ENCODE data around the gene TMCC3. TPM values are rescaled to one million over a fixed set of nuclear protein-coding genes. Genes with fewer than 3 reads are reported as not detected.

Gene TMCC3
- total and polyA plus RNA-seq, 9 of the 15 experiments (the other 6 are each of a cell fraction or from before 2014, with no cell fraction given), result not detected

- TF ChIP-seq NR2C1 (IDR thresholded peaks at IDR 0.05), result no peak
- no peak for TF ChIP-seq NR2C1 (tag; IDR thresholded peaks at IDR 0.05)
- no peak for TF ChIP-seq PRMT5 (CRISPR knock-in tag; IDR thresholded peaks at IDR 0.05)
- no peak for TF ChIP-seq TSHZ1 (CRISPR knock-in tag; IDR thresholded peaks at IDR 0.05)
These were observed 15.8 kb upstream of the TMCC3 start (continued) for GRCh38 chr12:94666158-94666557.

GRCh38 chr12:94663702-94664101, 13.3 kb upstream of the TMCC3 start:
- in situ Hi-C loops (cut with MboI), result no loop called here

More at GRCh38 chr12:94663702-94664101, 13.3 kb upstream of the TMCC3 start:
- no TSS peak for BruUV-seq (replicated peaks)
- no peaks in the 10 kb centered on the region for H3K9me3 ChIP-seq (replicated peaks; ENCODE audit: control insufficient read depth, insufficient read depth, low read depth, low read length)
- no peaks in the 10 kb centered on the region for H3K9me1 ChIP-seq (ENCODE audit: control insufficient read depth, insufficient read depth, low read length)
- ATAC-seq (no peak), FAIRE-seq (no peak), DNase-seq (ENCODE audit: extremely low read depth in 1 of 4, low spot score in 3 of 4) (no peak)
- no peaks in the 10 kb centered on the region for H3K79me2 ChIP-seq (ENCODE audit: control insufficient read depth, insufficient read depth, low read length)
- H3K9ac ChIP-seq (ENCODE audit: insufficient read depth in 1 of 2, low read depth in 2 of 2, low read length in 2 of 2), result no peak overlapping the region
- H4K20me1 ChIP-seq (replicated peaks; ENCODE audit: control insufficient read depth, insufficient read depth, low read length), result no peaks in the 10 kb centered on the region
- ChIA-PET CTCF (ENCODE audit: low intra/inter-chr PET ratio) (no interaction called here), POLR2A (no interaction called here)
- H3K4me3 ChIP-seq, result no peak overlapping the region
- H3K36me3 ChIP-seq (ENCODE audit: control insufficient read depth, insufficient read depth, low read length), result no peaks in the 10 kb centered on the region
- intact Hi-C loops (cut with micrococcal nuclease), result no loop called here
- WGBS (ENCODE audit: insufficient coverage, low coverage, missing lambda C conversion rate), result 0% methylated on average over 4 of the region's 4 CpGs
- no peak for TF ChIP-seq SP1 (CRISPR knock-in tag; IDR thresholded peaks at IDR 0.05)
- TF ChIP-seq TCF7L2 (IDR thresholded peaks at IDR 0.05; ENCODE audit: low read depth, low read length), result no peak
- TF ChIP-seq CCAR2 (IDR thresholded peaks at IDR 0.05; ENCODE audit: low read depth, low read length), result no peak
- TF ChIP-seq CC2D1A (IDR thresholded peaks at IDR 0.05), result no peak
- no peak for TF ChIP-seq CREB3 (tag; conservative IDR thresholded peaks at IDR 0.05; ENCODE audit: low read depth)
- no peak for TF ChIP-seq SNAPC5 (CRISPR knock-in tag; IDR thresholded peaks at IDR 0.05)
- TF ChIP-seq DEAF1 (CRISPR knock-in tag; IDR thresholded peaks at IDR 0.05), result no peak
- no peak for TF ChIP-seq EP400 (IDR thresholded peaks at IDR 0.05)
- TF ChIP-seq ZFP1 (CRISPR knock-in tag; IDR thresholded peaks at IDR 0.05), result no peak
- no peak for TF ChIP-seq KDM5B (IDR thresholded peaks at IDR 0.05; ENCODE audit: insufficient replicate concordance, low read depth, low read length)
- no peak for TF ChIP-seq ZNF24 (IDR thresholded peaks at IDR 0.05)
- no peak for TF ChIP-seq ZBTB43 (CRISPR knock-in tag; IDR thresholded peaks at IDR 0.05)
- peaks cover 0 to 16% of the 10 kb centered on the region in 2 experiments; a peak in 2 of 5 replicates for H3K27me3 ChIP-seq (ENCODE audit: control insufficient read depth in 2 of 2, insufficient read depth in 2 of 2, low read length in 2 of 2)
- H3K4me1 ChIP-seq (replicated peaks in 1 of 2; ENCODE audit: control insufficient read depth in 2 of 2, insufficient read depth in 2 of 2, low read length in 2 of 2), result no peaks in the 10 kb centered on the region
- no peak overlapping the region for H2AFZ ChIP-seq (ENCODE audit: low read depth, low read length)
- H3K4me2 ChIP-seq (ENCODE audit: insufficient read depth, low read length), result no peak overlapping the region
- no peak overlapping the region for H3K27ac ChIP-seq (ENCODE audit: extremely low read depth, low read depth, low read length)

All from K562 (cell line).